Neutrophil (primary cell): ENCODE results near the gene TM7SF3.

Experiments used
- H3K27ac ChIP-seq: fragments of 200-600 bp; sonication (generic); 2 replicates; pipeline ENCODE4 v1.5.1; 2016; ENCODE audit warnings: mild to moderate bottlenecking, moderate library complexity
- H3K27me3 ChIP-seq: fragments of 200-600 bp; sonication (generic); 2 replicates; pipeline ENCODE4 v1.6.0; 2016; ENCODE audit warnings: mild to moderate bottlenecking
- H3K36me3 ChIP-seq: fragments of 200-600 bp; sonication (generic); 2 replicates; pipeline ENCODE4 v1.5.1; 2017
- H3K4me1 ChIP-seq, 2 experiments: fragments of 200-600 bp in 1 of 2; sonication (generic) in 1 of 2; 1 replicate in 1 of 2; 2 replicates in 1 of 2; pipeline versions ENCODE4 v1.5.1 to v1.6.1; 2013 to 2016; ENCODE audit warnings: low read depth in 1 of 2, low read length in 1 of 2, mild to moderate bottlenecking in 1 of 2, moderate library complexity in 1 of 2; ENCODE audit not compliant: control insufficient read depth in 1 of 2, insufficient read depth in 1 of 2
- H3K4me3 ChIP-seq, 2 experiments: fragments of 200-600 bp in 1 of 2; sonication (generic) in 1 of 2; 1 replicate in 1 of 2; 2 replicates in 1 of 2; pipeline ENCODE4 v1.5.1; 2013 to 2016; ENCODE audit warnings: low read depth in 1 of 2, low read length in 1 of 2, mild to moderate bottlenecking in 1 of 2, moderate library complexity in 1 of 2
- H3K9me3 ChIP-seq: fragments of 200-600 bp; sonication (generic); 2 replicates; pipeline ENCODE4 v1.5.1; 2016
- TF ChIP-seq, protein P1 (sequence below): fragments of 200-600 bp; sonication (generic); IDR thresholded peaks from 2 replicates; pipeline ENCODE4 v1.5.1; 2016; ENCODE audit warnings: antibody characterized with exemption

TM7SF3 gene

DNA sequence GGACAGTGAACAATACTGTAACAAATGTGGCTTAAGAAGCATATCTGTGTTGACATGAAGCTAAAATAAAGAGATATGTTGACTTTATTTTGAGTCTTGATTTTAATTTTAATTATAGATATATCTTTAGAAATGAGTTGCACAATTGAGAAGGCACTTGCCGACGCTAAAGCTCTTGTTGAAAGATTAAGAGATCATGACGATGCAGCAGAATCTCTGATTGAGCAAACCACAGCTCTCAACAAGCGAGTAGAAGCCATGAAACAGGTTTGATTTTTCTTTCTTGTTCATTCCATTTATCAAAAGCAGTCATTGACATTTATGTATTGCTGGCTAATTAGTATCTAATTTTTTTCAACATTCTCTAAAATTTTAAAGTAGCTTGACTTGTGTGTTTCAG lies 60.2 kb downstream of the TM7SF3 start:
- H3K4me3 ChIP-seq, result no peak overlapping the region
- peaks cover 26 to 27% of the 10 kb centered on the region in 2 experiments for H3K4me1 ChIP-seq
- no peaks in the 10 kb centered on the region for H3K9me3 ChIP-seq
- TF ChIP-seq, protein P1, sequence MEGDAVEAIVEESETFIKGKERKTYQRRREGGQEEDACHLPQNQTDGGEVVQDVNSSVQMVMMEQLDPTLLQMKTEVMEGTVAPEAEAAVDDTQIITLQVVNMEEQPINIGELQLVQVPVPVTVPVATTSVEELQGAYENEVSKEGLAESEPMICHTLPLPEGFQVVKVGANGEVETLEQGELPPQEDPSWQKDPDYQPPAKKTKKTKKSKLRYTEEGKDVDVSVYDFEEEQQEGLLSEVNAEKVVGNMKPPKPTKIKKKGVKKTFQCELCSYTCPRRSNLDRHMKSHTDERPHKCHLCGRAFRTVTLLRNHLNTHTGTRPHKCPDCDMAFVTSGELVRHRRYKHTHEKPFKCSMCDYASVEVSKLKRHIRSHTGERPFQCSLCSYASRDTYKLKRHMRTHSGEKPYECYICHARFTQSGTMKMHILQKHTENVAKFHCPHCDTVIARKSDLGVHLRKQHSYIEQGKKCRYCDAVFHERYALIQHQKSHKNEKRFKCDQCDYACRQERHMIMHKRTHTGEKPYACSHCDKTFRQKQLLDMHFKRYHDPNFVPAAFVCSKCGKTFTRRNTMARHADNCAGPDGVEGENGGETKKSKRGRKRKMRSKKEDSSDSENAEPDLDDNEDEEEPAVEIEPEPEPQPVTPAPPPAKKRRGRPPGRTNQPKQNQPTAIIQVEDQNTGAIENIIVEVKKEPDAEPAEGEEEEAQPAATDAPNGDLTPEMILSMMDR, result no peak
- no peaks in the 10 kb centered on the region for H3K27me3 ChIP-seq
- peaks cover 27% of the 10 kb centered on the region for H3K36me3 ChIP-seq
- peak overlapping the region; percentile 69 for H3K27ac ChIP-seq

DNA sequence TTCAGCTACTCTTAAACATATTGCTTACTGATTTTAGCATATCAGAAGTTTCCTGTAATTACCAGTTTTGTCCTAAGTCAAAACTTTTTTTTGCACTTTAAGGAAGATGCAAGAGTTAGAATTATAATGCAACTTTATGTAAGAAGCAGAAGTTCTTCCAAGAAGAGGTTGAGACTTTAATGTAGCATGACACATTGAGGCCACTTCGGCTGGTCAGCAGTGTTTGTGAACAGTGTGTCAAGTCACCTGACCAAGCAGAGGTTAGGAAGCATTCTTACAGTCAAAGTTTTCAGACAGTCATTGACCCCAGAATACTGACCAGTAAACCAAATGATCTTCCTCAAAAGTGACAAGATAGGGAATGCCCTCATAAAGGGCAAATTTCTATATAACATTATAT lies 60.7 kb downstream of the TM7SF3 start:
- Histone ChIP-seq H3K9me3 (no peaks in the 10 kb centered on the region), H3K4me1 (peaks cover 26 to 27% of the 10 kb centered on the region in 2 experiments), H3K27me3 (no peaks in the 10 kb centered on the region), H3K27ac (peak overlapping the region; percentile 69), H3K4me3 (no peak overlapping the region), H3K36me3 (peaks cover 21% of the 10 kb centered on the region)
- TF ChIP-seq, protein P1, result no peak

DNA sequence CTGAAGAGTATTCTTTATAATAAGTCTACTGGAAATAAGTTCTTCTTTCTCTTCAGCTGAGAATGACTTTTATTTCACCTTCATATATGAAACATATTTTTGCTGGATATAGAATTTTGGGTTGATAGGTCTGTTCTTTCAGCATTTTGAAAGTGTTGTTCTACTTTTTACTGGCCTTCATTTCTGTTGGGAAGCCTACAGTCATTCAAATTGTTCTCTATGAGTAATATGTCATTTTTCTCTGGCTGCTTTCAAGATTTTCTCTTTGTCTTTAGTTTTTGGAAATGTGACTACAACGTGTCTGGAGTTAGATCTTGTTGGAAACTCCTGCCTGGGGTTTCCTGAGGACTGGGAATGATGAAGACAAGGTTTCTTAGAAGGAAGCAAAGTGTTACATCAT lies 65.9 kb downstream of the TM7SF3 start:
- Histone ChIP-seq H3K27ac (no peak overlapping the region), H3K36me3 (no peaks in the 10 kb centered on the region), H3K9me3 (no peaks in the 10 kb centered on the region), H3K4me1 (peaks cover 16 to 17% of the 10 kb centered on the region in 2 experiments), H3K4me3 (no peak overlapping the region), H3K27me3 (no peaks in the 10 kb centered on the region)
- TF ChIP-seq, protein P1, result no peak

DNA sequence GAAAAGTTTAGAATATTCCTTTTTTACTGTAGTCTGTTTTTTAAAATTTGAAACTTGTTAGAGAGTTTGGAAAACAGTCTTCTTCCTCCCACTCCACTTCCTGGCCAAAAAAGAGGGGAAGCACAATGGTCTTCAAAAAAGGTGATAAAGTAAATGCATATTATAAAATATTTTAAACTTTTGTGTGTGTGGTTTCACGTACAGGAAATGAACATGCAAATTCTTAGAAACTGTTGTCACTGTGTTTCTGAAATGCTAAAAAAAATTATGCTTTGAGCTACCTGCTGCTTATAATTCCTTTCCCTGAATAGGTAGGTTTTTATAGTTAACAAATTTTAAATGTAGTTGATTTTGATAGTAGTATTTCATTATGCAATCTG lies 73.0 kb downstream of the TM7SF3 start:
- no peak overlapping the region for H3K4me3 ChIP-seq
- no peaks in the 10 kb centered on the region for H3K9me3 ChIP-seq

DNA sequence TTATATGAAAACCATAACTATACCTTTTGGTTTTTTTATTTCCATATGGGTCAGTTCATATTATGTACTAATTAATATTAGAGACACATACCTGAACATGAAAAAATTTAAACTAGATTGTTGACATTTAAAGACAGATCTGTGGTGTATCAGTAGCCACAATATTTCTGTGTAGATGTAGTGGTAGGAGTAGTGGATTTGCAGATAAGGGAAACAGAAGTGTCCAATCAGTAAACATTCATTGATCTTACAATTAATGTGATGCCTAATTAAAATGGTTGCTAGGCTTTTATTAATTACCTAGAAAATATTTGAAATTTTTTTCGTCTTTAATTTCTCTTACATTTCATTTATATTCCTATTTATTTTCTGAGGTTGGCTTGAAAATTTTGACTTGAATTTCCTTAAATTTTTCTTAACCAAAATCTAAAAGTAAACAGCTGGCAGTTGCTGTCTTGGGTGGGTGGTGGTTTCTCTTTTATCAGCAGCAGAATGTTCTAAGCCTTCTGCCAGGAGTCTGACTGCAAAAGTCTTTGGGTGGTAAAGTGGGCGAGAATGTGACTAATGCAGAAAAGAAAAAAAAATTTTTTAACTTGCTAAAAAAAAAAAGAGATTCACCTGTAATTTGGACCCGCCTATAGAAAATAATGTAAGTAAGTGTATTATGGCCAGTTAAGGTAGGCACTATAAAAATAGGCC lies 73.5 kb downstream of the TM7SF3 start:
- H3K36me3 ChIP-seq, result no peaks in the 10 kb centered on the region
- TF ChIP-seq, protein P1, result no peak
- peak overlapping the region in 1 of 2 experiments; percentile 81 for H3K4me3 ChIP-seq
- peaks cover 54 to 55% of the 10 kb centered on the region in 2 experiments for H3K4me1 ChIP-seq
- peak overlapping the region; percentile 95 for H3K27ac ChIP-seq
- H3K27me3 ChIP-seq, result no peaks in the 10 kb centered on the region
- H3K9me3 ChIP-seq, result no peaks in the 10 kb centered on the region

More for the DNA sequence above, 73.0 kb downstream of the TM7SF3 start:
- Histone ChIP-seq H3K27ac (peak overlapping the region; percentile 48), H3K4me1 (peaks cover 50% of the 10 kb centered on the region in 2 experiments), H3K27me3 (no peaks in the 10 kb centered on the region), H3K36me3 (no peaks in the 10 kb centered on the region)
- TF ChIP-seq, protein P1, result no peak
